IMR-90 (cell line): Measurements from ENCODE around the gene RNF145. TPM values are rescaled to one million over a fixed set of nuclear protein-coding genes. Genes with fewer than 3 reads are reported as not detected.
A peak's percentile ranks its signal among the peaks of the same experiment; 100 is the strongest.

ENCODE experiments used
- ATAC-seq: fragments of 200-7000 bp; cut with Tn5 transposase; 2 replicates; pipeline ENCODE4 v1.9.1; 2020; ENCODE audit warnings: low read depth, mild to moderate bottlenecking, moderate library complexity
- BruUV-seq: library from RNA; stranded (reverse); fragments of 400-500 nt; replicated peaks from 2 replicates; lab custom pipeline; 2021; lab: Mats Ljungman, UMichigan
- CTCF ChIA-PET: fragments of 300-600 bp; formaldehyde crosslinking; extraction: SDS; loops from one replicate; lab custom pipeline; 2021; ENCODE audit warnings: antibody characterized with exemption; lab: Yijun Ruan, JAX
- POLR2A ChIA-PET: fragments of 300-600 bp; sonication (Branson Sonifier 250); formaldehyde crosslinking; loops from one replicate; lab custom pipeline; 2022; ENCODE audit warnings: antibody characterized with exemption; ENCODE audit not compliant: unreplicated experiment; lab: Charles Lee
- DNase-seq: peaks from one replicate; pipeline ENCODE4 v3.0.0; 2013
- H2AFZ ChIP-seq: replicated peaks from 2 replicates; pipeline ENCODE3; 2013; ENCODE audit warnings: low read length, mild to moderate bottlenecking; ENCODE audit not compliant: poor library complexity
- H2AK5ac ChIP-seq: 2 replicates; pipeline ENCODE4 v1.6.1; 2013; ENCODE audit warnings: low read depth, low read length, inconsistent platforms
- H2AK9ac ChIP-seq: replicated peaks from 2 replicates; pipeline ENCODE3; 2013; ENCODE audit warnings: mild to moderate bottlenecking, low read depth, low read length, moderate library complexity; ENCODE audit not compliant: poor library complexity
- H2BK120ac ChIP-seq: 2 replicates; pipeline ENCODE4 v1.6.1; 2013; ENCODE audit warnings: low read depth, low read length, inconsistent platforms
- H2BK15ac ChIP-seq: 3 replicates; pipeline ENCODE4 v1.6.1; 2013; ENCODE audit warnings: low read depth, low read length, inconsistent platforms
- H2BK20ac ChIP-seq: 2 replicates; pipeline ENCODE4 v1.6.1; 2013; ENCODE audit warnings: low read depth, mild to moderate bottlenecking, inconsistent platforms, low read length, moderate library complexity
- H2BK5ac ChIP-seq: 2 replicates; pipeline ENCODE4 v1.6.1; 2013; ENCODE audit warnings: mild to moderate bottlenecking, low read depth, low read length, inconsistent platforms; ENCODE audit not compliant: poor library complexity, severe bottlenecking
- H3K14ac ChIP-seq: replicated peaks from 2 replicates; pipeline ENCODE4 v1.6.1; 2013; ENCODE audit warnings: low read depth, low read length, inconsistent platforms
- H3K18ac ChIP-seq: 2 replicates; pipeline ENCODE4 v1.6.1; 2013; ENCODE audit warnings: low read depth, low read length, control low read depth
- H3K23ac ChIP-seq: 2 replicates; pipeline ENCODE4 v1.6.1; 2013; ENCODE audit warnings: low read depth, low read length, inconsistent platforms
- H3K27ac ChIP-seq: 2 replicates; pipeline ENCODE4 v1.5.1; 2013; ENCODE audit warnings: mild to moderate bottlenecking, control low read depth, low read length; ENCODE audit not compliant: insufficient read depth
- H3K27me3 ChIP-seq: 2 replicates; pipeline ENCODE4 v1.6.1; 2013; ENCODE audit warnings: low read length; ENCODE audit not compliant: control insufficient read depth, insufficient read depth
- H3K36me3 ChIP-seq: 2 replicates; pipeline ENCODE4 v1.6.1; 2013; ENCODE audit warnings: low read length, mixed read lengths; ENCODE audit not compliant: control insufficient read depth, insufficient read depth
- H3K4ac ChIP-seq: 2 replicates; pipeline ENCODE4 v1.6.1; 2013; ENCODE audit warnings: low read depth, low read length, inconsistent platforms
- H3K4me1 ChIP-seq: 2 replicates; pipeline ENCODE4 v1.6.1; 2013; ENCODE audit warnings: low read length, mixed read lengths; ENCODE audit not compliant: control insufficient read depth, insufficient read depth
- H3K4me2 ChIP-seq: 2 replicates; pipeline ENCODE4 v1.6.1; 2013; ENCODE audit warnings: low read depth, mild to moderate bottlenecking, control low read depth, low read length, moderate library complexity
- H3K4me3 ChIP-seq: 2 replicates; pipeline ENCODE4 v1.5.1; 2013; ENCODE audit warnings: low read depth, mild to moderate bottlenecking, control low read depth, low read length, moderate library complexity; ENCODE audit not compliant: insufficient read depth
- H3K56ac ChIP-seq: 2 replicates; pipeline ENCODE4 v1.6.1; 2013; ENCODE audit warnings: low read length, inconsistent platforms; ENCODE audit not compliant: insufficient read depth; ENCODE audit errors: extremely low read depth
- H3K79me1 ChIP-seq, 2 experiments: 2 replicates each; pipeline ENCODE4 v1.6.1; 2013; ENCODE audit warnings: low read length in 2 of 2, inconsistent platforms in 1 of 2, low read depth in 1 of 2
- H3K9ac ChIP-seq: 2 replicates; pipeline ENCODE4 v1.6.1; 2013; ENCODE audit warnings: low read depth, low read length, control low read depth
- H3K9me1 ChIP-seq: 2 replicates; pipeline ENCODE4 v1.6.1; 2013; ENCODE audit warnings: low read length, inconsistent platforms; ENCODE audit not compliant: insufficient read depth
- H3K9me3 ChIP-seq: 2 replicates; pipeline ENCODE4 v1.6.1; 2013; ENCODE audit warnings: low read length; ENCODE audit not compliant: control insufficient read depth, insufficient read depth
- H4K20me1 ChIP-seq: 2 replicates; pipeline ENCODE4 v1.6.1; 2013; ENCODE audit warnings: low read length, inconsistent platforms; ENCODE audit not compliant: insufficient read depth
- H4K5ac ChIP-seq: 2 replicates; pipeline ENCODE4 v1.6.1; 2013; ENCODE audit warnings: mild to moderate bottlenecking, low read depth, low read length, control low read depth
- H4K8ac ChIP-seq, 2 experiments: 2 replicates each; pipeline ENCODE4 v1.6.1; 2013; ENCODE audit warnings: low read depth in 2 of 2, low read length in 2 of 2, control low read depth in 1 of 2, inconsistent platforms in 1 of 2
- H4K91ac ChIP-seq: 2 replicates; pipeline ENCODE4 v1.6.1; 2013; ENCODE audit warnings: low read depth, low read length, inconsistent platforms; ENCODE audit not compliant: insufficient read depth
- BHLHE40 ChIP-seq: fragments of 150-350 bp; IDR thresholded peaks from 2 replicates; pipeline ENCODE4 v1.6.1; 2016; ENCODE audit warnings: mild to moderate bottlenecking, low read depth, low read length
- CEBPB ChIP-seq: IDR thresholded peaks from 2 replicates; pipeline ENCODE4 v1.6.1; 2012; ENCODE audit warnings: low read depth, low read length, improper control_type of control experiment
- CHD1 ChIP-seq: IDR thresholded peaks from 2 replicates; pipeline ENCODE4 v1.6.1; 2012; ENCODE audit warnings: low read depth, low read length, improper control_type of control experiment
- FOS ChIP-seq: fragments of 150-350 bp; IDR thresholded peaks from 2 replicates; pipeline ENCODE4 v1.6.1; 2016; ENCODE audit warnings: low read depth, low read length
- MAFK ChIP-seq: IDR thresholded peaks from 2 replicates; pipeline ENCODE4 v1.6.1; 2012; ENCODE audit warnings: low read depth, low read length, improper control_type of control experiment
- MAZ ChIP-seq: IDR thresholded peaks from 2 replicates; pipeline ENCODE4 v1.6.1; 2012; ENCODE audit warnings: low read depth, mild to moderate bottlenecking, low read length, improper control_type of control experiment, moderate library complexity, borderline replicate concordance
- MXI1 ChIP-seq: IDR thresholded peaks from 2 replicates; pipeline ENCODE4 v1.6.1; 2012; ENCODE audit warnings: low read depth, mild to moderate bottlenecking, low read length, moderate library complexity, borderline replicate concordance
- NFE2L2 ChIP-seq: fragments of 150-350 bp; IDR thresholded peaks from 2 replicates; pipeline ENCODE4 v1.6.1; 2016; ENCODE audit warnings: low read depth, mild to moderate bottlenecking, low read length
- POLR2A ChIP-seq: IDR thresholded peaks from 2 replicates; pipeline ENCODE4 v1.6.1; 2012; ENCODE audit warnings: mild to moderate bottlenecking, low read depth, low read length
- RAD21 ChIP-seq: IDR thresholded peaks from 2 replicates; pipeline ENCODE4 v1.6.1; 2012; ENCODE audit warnings: low read length, improper control_type of control experiment
- RCOR1 ChIP-seq: IDR thresholded peaks from 2 replicates; pipeline ENCODE4 v1.6.1; 2012; ENCODE audit warnings: mild to moderate bottlenecking, low read length, improper control_type of control experiment; ENCODE audit not compliant: insufficient replicate concordance
- RFX5 ChIP-seq: IDR thresholded peaks from 2 replicates; pipeline ENCODE4 v1.8.0; 2012; ENCODE audit warnings: low read depth, mild to moderate bottlenecking, low read length, moderate library complexity
- SMC3 ChIP-seq: fragments of 150-350 bp; IDR thresholded peaks from 2 replicates; pipeline ENCODE4 v1.6.1; 2016; ENCODE audit warnings: low read depth, mild to moderate bottlenecking, antibody characterized with exemption, low read length, moderate library complexity
- WGBS, 2 experiments: methylation state at CpG; one replicate each; pipeline versions ENCODE4 v1.1.5 to v1.1.7; 2013; ENCODE audit warnings: missing lambda C conversion rate in 2 of 2; ENCODE audit not compliant: insufficient read length in 1 of 2; ENCODE audit errors: extremely low coverage in 2 of 2; 5-methylcytosine and 5-hydroxymethylcytosine counted together
- dilution Hi-C: fragments of 300-500 bp; cut with HindIII; formaldehyde crosslinking; loops from one replicate; pipeline ENCODE4 v1.14.3; 2018; ENCODE audit warnings: low sequenced_read_pairs; ENCODE audit not compliant: unreplicated experiment
- in situ Hi-C: fragments of 300-500 bp; cut with MboI; formaldehyde crosslinking; loops from 3 replicates; pipeline ENCODE4 v1.14.3; 2019; ENCODE audit warnings: low sequenced_read_pairs, inconsistent platforms, mixed read lengths
- intact Hi-C: fragments of 100-400 bp; cut with micrococcal nuclease; formaldehyde crosslinking; loops from 2 replicates; pipeline ENCODE4 v1.10.0; 2022
- polyA plus RNA-seq, 3 experiments: library from polyadenylated mRNA; depleted of rRNA; stranded (reverse); fragments of >200 nt; gene quantifications; 2 replicates each; pipeline ENCODE4 v1.2.3, GENCODE V29; 2012; ENCODE audit warnings: low replicate concordance in 1 of 3
- total RNA-seq: library from RNA; depleted of rRNA; stranded (reverse); fragments of >200 nt; gene quantifications from 2 replicates; pipeline ENCODE4 v1.2.3, GENCODE V29; 2012
- TF ChIP-seq, protein P1 (sequence below): conservative IDR thresholded peaks from 2 replicates; pipeline ENCODE4 v1.5.1; 2012; ENCODE audit warnings: mild to moderate bottlenecking, low read depth, low read length, improper control_type of control experiment
- TF ChIP-seq, protein P2 (sequence below): fragments of 150-350 bp; IDR thresholded peaks from 2 replicates; pipeline ENCODE4 v1.6.1; 2016; ENCODE audit warnings: low read depth, mild to moderate bottlenecking, low read length, moderate library complexity, borderline replicate concordance
- TF ChIP-seq, protein P3 (sequence below): fragments of 150-350 bp; IDR thresholded peaks from 2 replicates; pipeline ENCODE4 v1.6.1; 2017; ENCODE audit warnings: mild to moderate bottlenecking, antibody characterized with exemption, low read length, low read depth

RNF145 gene
- total and polyA plus RNA-seq, 2 of the 4 experiments (the other 2 are of a cell fraction) = 50.0 to 57.0 TPM

DNA sequence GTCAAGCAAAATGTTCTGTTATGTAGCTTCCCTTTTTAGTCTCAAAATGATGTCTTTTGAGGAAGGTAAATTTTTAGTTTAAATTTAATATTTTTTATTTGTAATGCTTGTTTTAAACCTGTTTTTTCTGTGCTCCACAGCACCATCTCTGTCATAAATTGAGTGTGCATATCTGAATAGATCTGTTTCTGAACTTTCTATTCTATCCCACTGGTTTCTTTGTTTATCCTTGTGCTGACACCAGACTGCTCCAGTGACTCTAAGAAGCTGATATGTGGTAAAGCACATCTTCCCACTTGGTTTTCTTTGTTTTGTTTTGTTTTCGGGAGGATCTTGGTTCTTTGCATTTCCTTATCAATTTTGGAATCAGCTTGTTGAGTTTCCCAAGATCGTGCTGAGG, 7.1 kb upstream of the RNF145 start:
- Histone ChIP-seq H2BK5ac (no peak overlapping the region), H4K91ac (no peak overlapping the region), H3K14ac (no peak overlapping the region), H2BK120ac (no peak overlapping the region), H3K27me3 (no peaks in the 10 kb centered on the region), H2AFZ (no peak overlapping the region), H3K23ac (no peak overlapping the region), H3K9ac (no peak overlapping the region), H3K18ac (no peak overlapping the region), H2BK15ac (no peak overlapping the region), H3K4me3 (no peak overlapping the region), H3K56ac (no peak overlapping the region), H3K27ac (no peak overlapping the region), H3K4ac (no peak overlapping the region), H2AK9ac (no peak overlapping the region), H3K4me1 (peaks cover 2% of the 10 kb centered on the region; the same call in 1 of the 2 replicates), H3K9me1 (no peaks in the 10 kb centered on the region), H3K36me3 (no peaks in the 10 kb centered on the region), H4K8ac (no peak overlapping the region; a peak in 1 of 4 replicates), H2AK5ac (no peak overlapping the region), H3K4me2 (no peak overlapping the region), H3K79me1 (no peaks in the 10 kb centered on the region), H3K9me3 (no peaks in the 10 kb centered on the region), H4K5ac (no peak overlapping the region), H2BK20ac (no peak overlapping the region), H4K20me1 (no peaks in the 10 kb centered on the region)
- intact Hi-C loops (no loop called here), dilution Hi-C loops (no loop called here), in situ Hi-C loops (no loop called here)
- CTCF ChIA-PET = interaction anchor here (0.6 to 0.8 kb wide), 2 partner anchors 16 to 53 kb away, joined by 3 read pairs; no protein-coding TSS in a partner anchor
- POLR2A ChIA-PET = interaction anchor here (0.6 kb wide), 1 partner anchor 705 kb away, joined by 3 read pairs; no protein-coding TSS in a partner anchor
- no peak for TF ChIP-seq POLR2A
- no peak for TF ChIP-seq RCOR1
- TF ChIP-seq RFX5 = no peak
- no peak for TF ChIP-seq BHLHE40
- no peak for TF ChIP-seq FOS
- no peak for TF ChIP-seq MAZ
- TF ChIP-seq RAD21 = no peak
- no peak for TF ChIP-seq MXI1
- TF ChIP-seq, protein P1, sequence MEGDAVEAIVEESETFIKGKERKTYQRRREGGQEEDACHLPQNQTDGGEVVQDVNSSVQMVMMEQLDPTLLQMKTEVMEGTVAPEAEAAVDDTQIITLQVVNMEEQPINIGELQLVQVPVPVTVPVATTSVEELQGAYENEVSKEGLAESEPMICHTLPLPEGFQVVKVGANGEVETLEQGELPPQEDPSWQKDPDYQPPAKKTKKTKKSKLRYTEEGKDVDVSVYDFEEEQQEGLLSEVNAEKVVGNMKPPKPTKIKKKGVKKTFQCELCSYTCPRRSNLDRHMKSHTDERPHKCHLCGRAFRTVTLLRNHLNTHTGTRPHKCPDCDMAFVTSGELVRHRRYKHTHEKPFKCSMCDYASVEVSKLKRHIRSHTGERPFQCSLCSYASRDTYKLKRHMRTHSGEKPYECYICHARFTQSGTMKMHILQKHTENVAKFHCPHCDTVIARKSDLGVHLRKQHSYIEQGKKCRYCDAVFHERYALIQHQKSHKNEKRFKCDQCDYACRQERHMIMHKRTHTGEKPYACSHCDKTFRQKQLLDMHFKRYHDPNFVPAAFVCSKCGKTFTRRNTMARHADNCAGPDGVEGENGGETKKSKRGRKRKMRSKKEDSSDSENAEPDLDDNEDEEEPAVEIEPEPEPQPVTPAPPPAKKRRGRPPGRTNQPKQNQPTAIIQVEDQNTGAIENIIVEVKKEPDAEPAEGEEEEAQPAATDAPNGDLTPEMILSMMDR = no peak
- TF ChIP-seq CEBPB = no peak
- TF ChIP-seq CHD1 = no peak
- no peak for TF ChIP-seq SMC3
- TF ChIP-seq, protein P2, sequence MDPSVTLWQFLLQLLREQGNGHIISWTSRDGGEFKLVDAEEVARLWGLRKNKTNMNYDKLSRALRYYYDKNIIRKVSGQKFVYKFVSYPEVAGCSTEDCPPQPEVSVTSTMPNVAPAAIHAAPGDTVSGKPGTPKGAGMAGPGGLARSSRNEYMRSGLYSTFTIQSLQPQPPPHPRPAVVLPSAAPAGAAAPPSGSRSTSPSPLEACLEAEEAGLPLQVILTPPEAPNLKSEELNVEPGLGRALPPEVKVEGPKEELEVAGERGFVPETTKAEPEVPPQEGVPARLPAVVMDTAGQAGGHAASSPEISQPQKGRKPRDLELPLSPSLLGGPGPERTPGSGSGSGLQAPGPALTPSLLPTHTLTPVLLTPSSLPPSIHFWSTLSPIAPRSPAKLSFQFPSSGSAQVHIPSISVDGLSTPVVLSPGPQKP = no peak
- TF ChIP-seq MAFK = no peak
- no peak for TF ChIP-seq NFE2L2
- TF ChIP-seq, protein P3, sequence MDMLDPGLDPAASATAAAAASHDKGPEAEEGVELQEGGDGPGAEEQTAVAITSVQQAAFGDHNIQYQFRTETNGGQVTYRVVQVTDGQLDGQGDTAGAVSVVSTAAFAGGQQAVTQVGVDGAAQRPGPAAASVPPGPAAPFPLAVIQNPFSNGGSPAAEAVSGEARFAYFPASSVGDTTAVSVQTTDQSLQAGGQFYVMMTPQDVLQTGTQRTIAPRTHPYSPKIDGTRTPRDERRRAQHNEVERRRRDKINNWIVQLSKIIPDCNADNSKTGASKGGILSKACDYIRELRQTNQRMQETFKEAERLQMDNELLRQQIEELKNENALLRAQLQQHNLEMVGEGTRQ = no peak
- DNase-seq (no peak), ATAC-seq (peak; percentile 54; the same call in 1 of the 2 replicates)
- WGBS, 2 experiments = no CpG with 5 or more reads among the region's 2 CpGs
- BruUV-seq = no TSS peak
